HEK293T (cell line): Measurements from ENCODE around the gene KCNK2.

ENCODE experiments used
- ARNT ChIP-seq: fragments of 450-650 bp; IDR thresholded peaks from 2 replicates; pipeline ENCODE4 v1.6.1; 2017; ENCODE audit warnings: mild to moderate bottlenecking
- ELF4 ChIP-seq: fragments of 450-650 bp; IDR thresholded peaks from 2 replicates; pipeline ENCODE4 v1.6.1; 2017; ENCODE audit warnings: antibody characterized with exemption
- SUZ12 ChIP-seq: fragments of 450-650 bp; IDR thresholded peaks from 2 replicates; pipeline ENCODE4 v1.6.1; 2016; ENCODE audit warnings: mild to moderate bottlenecking
- TARDBP ChIP-seq: fragments of 450-650 bp; IDR thresholded peaks from 2 replicates; pipeline ENCODE4 v1.6.1; 2016
- ZNF384 ChIP-seq: fragments of 450-650 bp; IDR thresholded peaks from 2 replicates; pipeline ENCODE4 v1.6.1; 2016

- TF ChIP-seq TARDBP: no peak
- TF ChIP-seq ARNT: no peak
- TF ChIP-seq ELF4: no peak
- no peak for TF ChIP-seq SUZ12
- no peak for TF ChIP-seq ZNF384
Observed at GRCh38 chr1:215228193-215228592, 145.7 kb downstream of the KCNK2 start.
